Peyer's patch (tissue), 4 donors: ENCODE data around the gene VDAC1. TPM values are rescaled to one million over a fixed set of nuclear protein-coding genes. Genes with fewer than 3 reads are reported as not detected.
"Not testable (repeated sequence)": the region's sequence is repeated elsewhere in the genome, so short reads cannot be mapped to it uniquely, and the experiment has no call there.

Source experiments
- DNase-seq, 3 donors: peaks; one replicate each; pipeline ENCODE4 v3.0.0-alpha.2; 2017 to 2019
- H3K27ac ChIP-seq, 4 donors: fragments of 200-600 bp; sonication (generic); one replicate each; pipeline ENCODE4 v1.5.1; 2016 to 2019
- H3K27me3 ChIP-seq, 2 donors: fragments of 200-600 bp; sonication (generic); one replicate each; pipeline ENCODE4 v1.5.1; 2019
- H3K36me3 ChIP-seq, 3 donors: fragments of 200-600 bp; sonication (generic); one replicate each; pipeline ENCODE4 v1.5.1; 2016 to 2019
- H3K4me1 ChIP-seq, 4 donors: fragments of 200-600 bp; sonication (generic); one replicate each; pipeline ENCODE4 v1.5.1; 2016 to 2019
- H3K4me3 ChIP-seq, 4 donors: fragments of 200-600 bp; sonication (generic); 1 replicate in 3 of 4; 2 replicates in 1 of 4; pipeline ENCODE4 v1.5.1; 2016 to 2019; ENCODE audit warnings: mild to moderate bottlenecking in 1 of 4
- H3K9me3 ChIP-seq, 4 donors: fragments of 200-600 bp; sonication (generic); one replicate each; pipeline ENCODE4 v1.5.1; 2016 to 2019; ENCODE audit warnings: mild to moderate bottlenecking in 1 of 4
- POLR2A ChIP-seq, 2 donors: fragments of 450-650 bp; IDR thresholded peaks; one replicate each; pipeline ENCODE4 v1.5.1; 2017; ENCODE audit warnings: antibody characterized with exemption in 2 of 2, mild to moderate bottlenecking in 2 of 2, moderate library complexity in 2 of 2
- total RNA-seq, 4 donors: library from RNA; depleted of rRNA; stranded (reverse); fragments of >200 nt; gene quantifications; one replicate each; pipeline ENCODE4 v1.1.0, GENCODE V29; 2016
- TF ChIP-seq, protein P1 (sequence below), 6 experiments: fragments of 450-650 bp in 4 of 6; fragments of 200-600 bp in 2 of 6; sonication (generic) in 1 of 6; IDR thresholded peaks; one replicate each; pipeline ENCODE4 v1.5.1; 2017 to 2019; ENCODE audit warnings: antibody characterized with exemption in 6 of 6, mild to moderate bottlenecking in 3 of 6, moderate library complexity in 1 of 6

Gene VDAC1
- total RNA-seq, 4 donors from 2014 or later: 120 to 289 (median 181) TPM

DNA sequence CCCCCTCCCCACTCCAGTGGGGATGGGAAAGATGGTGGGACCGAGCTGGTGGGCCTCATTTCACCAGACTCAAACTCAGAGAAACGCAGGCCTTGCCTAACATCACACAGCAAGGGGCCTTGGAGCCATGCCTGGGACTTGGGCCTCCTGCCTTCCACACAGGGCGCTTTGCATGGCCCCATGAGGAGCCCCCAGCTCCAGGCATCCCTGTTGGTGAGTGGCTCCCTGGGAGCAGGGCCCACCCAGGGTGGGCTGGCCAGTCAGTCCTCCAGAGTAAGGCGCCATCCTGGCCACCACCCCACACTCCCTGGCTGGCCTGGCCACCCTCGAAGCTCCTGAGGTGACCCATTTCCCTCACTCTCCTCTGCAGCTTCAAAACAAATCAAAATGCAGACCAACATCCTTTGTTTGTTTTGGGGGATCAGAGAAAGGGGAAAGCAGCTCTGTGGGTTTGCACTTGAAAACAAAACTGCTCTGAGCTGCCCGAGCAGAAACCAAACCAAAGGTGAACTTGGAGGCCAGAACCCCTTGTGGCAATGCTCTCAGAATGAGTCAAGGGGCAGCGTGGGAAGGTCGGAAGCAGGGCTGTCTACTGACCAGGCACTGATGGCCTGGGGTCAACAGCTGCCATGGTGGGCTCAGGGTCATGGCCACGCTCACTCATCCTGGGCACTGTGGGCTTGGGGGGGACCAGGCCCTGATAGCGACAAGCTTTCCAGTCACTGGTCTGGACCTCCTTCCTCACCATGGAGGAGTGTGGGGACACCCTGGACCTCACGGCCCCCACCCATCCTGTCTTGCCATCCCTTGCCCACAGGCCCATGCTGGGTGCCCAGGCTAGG is 37.0 kb upstream of the VDAC1 start:
- no peak overlapping the region for H3K27ac ChIP-seq
- no peak for TF ChIP-seq POLR2A (IDR thresholded peaks at IDR 0.05)
- TF ChIP-seq, protein P1, sequence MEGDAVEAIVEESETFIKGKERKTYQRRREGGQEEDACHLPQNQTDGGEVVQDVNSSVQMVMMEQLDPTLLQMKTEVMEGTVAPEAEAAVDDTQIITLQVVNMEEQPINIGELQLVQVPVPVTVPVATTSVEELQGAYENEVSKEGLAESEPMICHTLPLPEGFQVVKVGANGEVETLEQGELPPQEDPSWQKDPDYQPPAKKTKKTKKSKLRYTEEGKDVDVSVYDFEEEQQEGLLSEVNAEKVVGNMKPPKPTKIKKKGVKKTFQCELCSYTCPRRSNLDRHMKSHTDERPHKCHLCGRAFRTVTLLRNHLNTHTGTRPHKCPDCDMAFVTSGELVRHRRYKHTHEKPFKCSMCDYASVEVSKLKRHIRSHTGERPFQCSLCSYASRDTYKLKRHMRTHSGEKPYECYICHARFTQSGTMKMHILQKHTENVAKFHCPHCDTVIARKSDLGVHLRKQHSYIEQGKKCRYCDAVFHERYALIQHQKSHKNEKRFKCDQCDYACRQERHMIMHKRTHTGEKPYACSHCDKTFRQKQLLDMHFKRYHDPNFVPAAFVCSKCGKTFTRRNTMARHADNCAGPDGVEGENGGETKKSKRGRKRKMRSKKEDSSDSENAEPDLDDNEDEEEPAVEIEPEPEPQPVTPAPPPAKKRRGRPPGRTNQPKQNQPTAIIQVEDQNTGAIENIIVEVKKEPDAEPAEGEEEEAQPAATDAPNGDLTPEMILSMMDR (IDR thresholded peaks at IDR 0.05): no peak
- no peaks in the 10 kb centered on the region for H3K4me1 ChIP-seq
- no peaks in the 10 kb centered on the region for H3K36me3 ChIP-seq
- H3K9me3 ChIP-seq: no peaks in the 10 kb centered on the region
- H3K4me3 ChIP-seq: no peak overlapping the region
- no peaks in the 10 kb centered on the region for H3K27me3 ChIP-seq
- DNase-seq: no peak

DNA sequence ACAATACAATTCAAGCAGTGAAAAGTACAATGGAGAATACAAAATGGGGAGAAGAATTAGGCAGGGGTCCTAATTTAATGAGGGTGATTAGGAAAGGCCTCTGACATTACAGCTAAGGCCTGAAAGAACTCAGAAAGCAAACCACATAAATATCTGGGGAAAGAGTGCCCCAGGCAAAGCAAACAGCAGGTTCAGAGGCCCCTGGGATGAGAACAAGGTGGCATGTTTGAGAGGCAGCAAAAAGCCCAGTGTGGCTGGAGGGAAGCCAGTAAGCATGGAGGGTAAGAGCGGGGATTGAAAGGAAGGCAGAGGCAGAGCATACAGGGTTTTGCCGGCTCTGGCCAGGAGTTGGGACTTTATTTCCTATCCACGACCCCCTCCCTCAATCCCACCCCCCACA is 33.4 kb upstream of the VDAC1 start:
- no peak for DNase-seq
- Histone ChIP-seq H3K9me3 (no peaks in the 10 kb centered on the region), H3K27ac (no peak overlapping the region)

DNA sequence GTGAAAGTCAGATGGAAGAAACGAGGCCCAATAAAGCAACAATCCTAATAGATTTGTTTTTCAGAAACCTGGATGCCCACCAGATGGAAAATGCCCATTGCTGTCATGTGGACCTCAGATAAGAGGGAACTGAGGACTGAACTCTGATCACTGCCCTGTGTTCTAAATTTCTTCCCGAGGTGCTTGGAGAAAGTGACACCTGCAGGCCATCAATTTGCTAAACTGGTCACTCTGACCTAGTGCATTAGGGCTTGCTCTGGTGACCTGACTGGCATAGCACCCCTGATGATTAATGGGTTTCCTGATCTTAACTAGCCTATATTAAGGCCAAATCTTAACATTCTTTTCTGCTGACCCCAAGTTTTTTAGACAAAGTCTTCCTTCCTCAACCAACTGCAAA is 32.4 kb upstream of the VDAC1 start:
- Histone ChIP-seq H3K27ac (no peak overlapping the region), H3K4me3 (no peak overlapping the region), H3K27me3 (no peaks in the 10 kb centered on the region), H3K36me3 (no peaks in the 10 kb centered on the region), H3K9me3 (no peaks in the 10 kb centered on the region), H3K4me1 (no peaks in the 10 kb centered on the region)
- TF ChIP-seq, protein P1 (IDR thresholded peaks at IDR 0.05): peak in 3 of 6 experiments; percentile 29 to 35 (median 32)
- no peak for TF ChIP-seq POLR2A (IDR thresholded peaks at IDR 0.05)
- no peak for DNase-seq

More for the DNA sequence above, 33.4 kb upstream of the VDAC1 start:
- Histone ChIP-seq H3K4me3 (no peak overlapping the region), H3K4me1 (no peaks in the 10 kb centered on the region), H3K36me3 (no peaks in the 10 kb centered on the region), H3K27me3 (no peaks in the 10 kb centered on the region)
- no peak for TF ChIP-seq POLR2A (IDR thresholded peaks at IDR 0.05)
- TF ChIP-seq, protein P1 (IDR thresholded peaks at IDR 0.05): no peak

DNA sequence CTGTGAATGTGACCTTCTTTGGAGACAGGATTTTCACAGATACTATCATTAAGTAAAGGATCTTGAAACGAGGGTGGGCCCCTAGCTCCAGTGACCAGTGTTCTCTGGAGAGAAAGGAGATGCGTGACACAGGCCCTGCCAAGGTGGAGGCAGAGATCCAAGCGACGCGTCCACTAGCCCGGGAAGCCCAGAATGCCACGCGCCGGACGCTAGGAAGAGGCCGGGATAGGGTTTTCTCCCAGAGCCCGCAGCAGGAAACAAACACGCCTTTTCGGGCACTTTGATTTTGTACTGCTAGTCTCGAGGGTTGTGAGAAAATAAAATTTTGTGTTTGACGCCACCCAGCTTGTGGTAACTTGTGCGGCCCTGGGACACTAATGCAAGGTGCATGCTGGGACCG is 29.6 kb upstream of the VDAC1 start:
- no peak overlapping the region for H3K4me3 ChIP-seq
- H3K4me1 ChIP-seq: peaks cover 0 to 10% (median 0%) of the 10 kb centered on the region in 4 donors
- no peak overlapping the region for H3K27ac ChIP-seq
- no peaks in the 10 kb centered on the region for H3K27me3 ChIP-seq
- no peak for TF ChIP-seq POLR2A (IDR thresholded peaks at IDR 0.05)
- TF ChIP-seq, protein P1 (IDR thresholded peaks at IDR 0.05): no peak
- DNase-seq: no peak
- H3K9me3 ChIP-seq: no peaks in the 10 kb centered on the region
- H3K36me3 ChIP-seq: no peaks in the 10 kb centered on the region

DNA sequence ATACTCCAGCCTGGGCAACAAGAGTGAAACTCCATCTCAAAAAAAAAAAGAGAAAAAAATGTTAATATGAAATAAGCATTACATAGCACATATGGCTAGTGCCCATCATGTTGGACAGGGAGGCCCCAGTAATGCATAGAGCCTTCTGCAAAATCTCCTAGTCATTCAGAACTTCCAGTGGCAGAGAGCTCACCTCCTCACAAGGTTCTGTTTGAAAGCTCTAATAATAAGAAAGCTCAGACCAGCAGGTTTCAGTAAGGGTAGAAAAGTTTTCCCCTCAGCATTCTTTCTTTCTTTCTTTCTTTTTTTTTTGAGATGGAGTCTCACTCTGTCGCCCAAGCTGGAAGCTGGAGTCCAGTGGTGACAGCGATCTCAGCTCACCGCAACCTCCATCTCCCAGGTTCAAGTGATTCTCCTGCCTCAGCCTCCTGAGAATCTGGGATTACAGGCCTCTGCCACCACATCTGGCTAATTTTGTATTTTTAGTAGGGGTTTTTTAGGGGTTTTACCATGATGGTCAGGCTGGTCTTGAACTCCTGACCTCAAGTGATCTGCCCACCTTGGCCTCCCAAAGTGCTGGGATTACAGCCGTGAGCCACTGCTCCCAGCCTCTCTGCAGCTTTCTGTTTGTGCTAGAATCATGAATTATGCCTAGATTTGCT is 25.7 kb upstream of the VDAC1 start:
- H3K4me3 ChIP-seq, H3K9me3 ChIP-seq, H3K36me3 ChIP-seq, H3K27me3 ChIP-seq, H3K27ac ChIP-seq, DNase-seq: not testable (repeated sequence)
- H3K4me1 ChIP-seq: peaks cover 0 to 11% (median 2%) of the 10 kb centered on the region in 4 donors

DNA sequence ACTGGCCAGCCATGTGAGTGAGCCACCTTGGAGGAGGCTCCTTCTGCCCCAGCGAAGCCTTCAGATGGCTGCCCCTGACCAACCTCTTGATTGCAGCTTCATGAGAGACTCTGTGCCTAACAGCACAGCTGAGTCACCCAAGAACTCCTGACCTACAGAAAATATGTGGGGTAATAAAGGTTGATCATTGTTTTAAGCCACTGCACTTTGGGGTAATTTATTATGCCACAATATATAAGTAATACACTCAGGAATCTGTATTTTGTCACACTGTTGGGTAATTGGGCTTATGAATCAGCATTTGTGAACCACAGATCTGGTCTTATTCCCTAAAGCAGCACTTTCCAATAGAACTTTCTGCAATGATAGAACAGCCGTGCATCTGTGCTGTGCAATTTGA is 24.4 kb upstream of the VDAC1 start:
- no peaks in the 10 kb centered on the region for H3K9me3 ChIP-seq
- TF ChIP-seq, protein P1 (IDR thresholded peaks at IDR 0.05): peak in 1 of 6 experiments; percentile 18
- TF ChIP-seq POLR2A (IDR thresholded peaks at IDR 0.05): peak in 1 of 2 donors; percentile 27
- H3K36me3 ChIP-seq: no peaks in the 10 kb centered on the region
- peak in 1 of 3 donors; percentile 68 for DNase-seq
- peaks cover 0 to 11% (median 2%) of the 10 kb centered on the region in 4 donors for H3K4me1 ChIP-seq
- no peak overlapping the region for H3K4me3 ChIP-seq
- H3K27me3 ChIP-seq: no peaks in the 10 kb centered on the region
- H3K27ac ChIP-seq: peak overlapping the region in 3 of 4 donors; percentile 41 to 87 (median 57)
